GM12801 (cell line): Measurements from ENCODE around the gene EXOC6B.

Experiments used
- TF ChIP-seq, protein P1 (sequence below): IDR thresholded peaks from one replicate; pipeline ENCODE4 v1.5.1; 2011; ENCODE audit warnings: control low read depth; ENCODE audit not compliant: insufficient read length; ENCODE audit errors: extremely low read depth

The EXOC6B gene

DNA sequence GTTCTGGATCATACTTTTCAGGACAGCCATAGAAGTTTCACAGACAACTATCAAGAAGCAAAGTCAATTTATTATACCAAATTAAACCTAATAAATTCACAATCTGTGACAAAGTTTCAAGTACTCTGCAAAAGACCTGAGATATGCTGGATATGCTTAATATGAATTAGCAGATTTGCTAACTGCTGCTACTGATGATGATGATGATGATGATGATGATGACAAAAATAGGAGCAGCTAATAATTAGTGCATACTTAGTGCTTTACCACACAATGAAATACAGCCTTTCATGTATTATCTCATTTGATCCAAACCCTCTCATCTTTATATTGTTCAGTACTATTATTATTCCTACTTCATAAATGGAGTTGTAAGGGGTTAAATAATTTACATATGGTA lies 462.4 kb downstream of the EXOC6B start:
- TF ChIP-seq, protein P1, sequence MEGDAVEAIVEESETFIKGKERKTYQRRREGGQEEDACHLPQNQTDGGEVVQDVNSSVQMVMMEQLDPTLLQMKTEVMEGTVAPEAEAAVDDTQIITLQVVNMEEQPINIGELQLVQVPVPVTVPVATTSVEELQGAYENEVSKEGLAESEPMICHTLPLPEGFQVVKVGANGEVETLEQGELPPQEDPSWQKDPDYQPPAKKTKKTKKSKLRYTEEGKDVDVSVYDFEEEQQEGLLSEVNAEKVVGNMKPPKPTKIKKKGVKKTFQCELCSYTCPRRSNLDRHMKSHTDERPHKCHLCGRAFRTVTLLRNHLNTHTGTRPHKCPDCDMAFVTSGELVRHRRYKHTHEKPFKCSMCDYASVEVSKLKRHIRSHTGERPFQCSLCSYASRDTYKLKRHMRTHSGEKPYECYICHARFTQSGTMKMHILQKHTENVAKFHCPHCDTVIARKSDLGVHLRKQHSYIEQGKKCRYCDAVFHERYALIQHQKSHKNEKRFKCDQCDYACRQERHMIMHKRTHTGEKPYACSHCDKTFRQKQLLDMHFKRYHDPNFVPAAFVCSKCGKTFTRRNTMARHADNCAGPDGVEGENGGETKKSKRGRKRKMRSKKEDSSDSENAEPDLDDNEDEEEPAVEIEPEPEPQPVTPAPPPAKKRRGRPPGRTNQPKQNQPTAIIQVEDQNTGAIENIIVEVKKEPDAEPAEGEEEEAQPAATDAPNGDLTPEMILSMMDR = no peak

DNA sequence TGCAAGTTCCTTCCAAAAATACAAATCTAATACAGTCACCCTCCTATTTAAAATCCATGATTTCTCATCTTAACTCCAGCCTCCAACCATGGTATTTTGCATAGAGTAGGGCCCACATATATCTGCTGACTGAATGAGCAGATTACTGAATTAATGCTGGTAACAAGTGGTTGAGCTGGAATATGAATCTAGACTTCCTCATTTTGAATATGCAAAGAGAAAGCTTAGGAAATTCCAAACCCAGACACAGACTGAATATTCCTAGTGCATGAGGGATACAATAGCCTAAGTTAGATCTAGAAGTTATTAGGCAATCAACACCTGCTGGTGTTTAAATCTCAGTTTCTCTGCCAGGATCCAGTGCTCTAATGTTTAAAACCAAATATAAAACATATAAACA lies 463.1 kb downstream of the EXOC6B start:
- TF ChIP-seq, protein P1 = no peak

DNA sequence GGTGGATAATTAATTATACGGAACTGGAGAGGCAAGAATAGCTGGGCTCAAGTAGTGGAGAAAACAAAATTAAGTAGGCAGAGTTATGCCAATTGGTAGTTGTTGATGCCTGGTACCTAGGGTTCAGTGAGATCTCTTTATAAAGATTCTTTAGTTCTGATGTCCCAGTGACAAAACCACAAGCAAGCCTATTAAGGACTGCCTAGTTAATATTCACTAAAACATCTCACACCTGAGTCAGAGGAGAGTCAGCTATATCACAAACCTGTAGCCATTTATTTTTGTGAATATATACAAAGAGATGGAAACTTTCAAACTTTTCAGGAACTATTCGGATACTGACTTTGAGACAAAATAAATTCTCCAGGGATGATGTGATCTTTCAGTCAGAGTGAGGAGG lies 464.3 kb downstream of the EXOC6B start:
- TF ChIP-seq, protein P1 = no peak

DNA sequence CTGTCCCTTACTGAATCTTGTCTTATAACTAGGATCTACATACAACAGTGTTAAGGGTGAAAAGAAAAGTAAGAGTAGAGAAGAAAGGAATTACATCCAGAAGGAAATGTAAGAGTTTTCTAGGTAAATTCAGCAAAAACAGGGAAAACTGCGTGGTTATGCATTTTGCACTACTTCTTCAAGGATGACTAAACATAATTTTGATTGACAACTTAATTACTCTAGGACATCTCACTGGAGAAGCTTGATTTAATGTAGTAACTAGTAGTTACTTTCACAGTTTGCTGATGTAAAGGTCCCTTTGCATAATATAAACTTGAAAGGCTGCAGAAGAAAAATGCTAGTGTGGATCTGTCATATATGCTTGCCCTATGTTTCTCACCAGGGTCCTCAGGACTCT lies 464.8 kb downstream of the EXOC6B start:
- TF ChIP-seq, protein P1 = no peak

DNA sequence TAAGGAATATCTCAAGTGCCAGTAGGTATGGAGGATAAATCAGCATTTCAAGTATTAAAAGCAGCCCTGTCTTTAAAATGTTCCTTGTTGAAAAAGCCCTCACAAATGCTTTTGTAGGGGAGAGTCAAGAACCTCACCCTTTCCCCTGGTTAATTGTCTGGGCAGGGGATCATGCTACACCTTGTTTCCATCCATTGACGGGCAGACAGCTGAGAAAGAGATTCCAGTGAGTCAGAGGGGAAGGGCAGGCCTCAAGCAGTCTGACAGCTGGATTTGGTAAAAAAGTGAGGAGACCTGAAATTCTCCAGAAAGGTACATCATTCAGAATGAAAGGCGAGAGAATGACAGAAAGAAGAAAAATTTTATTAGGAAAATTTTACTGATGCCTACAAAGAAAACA lies 475.0 kb downstream of the EXOC6B start:
- TF ChIP-seq, protein P1 = no peak

DNA sequence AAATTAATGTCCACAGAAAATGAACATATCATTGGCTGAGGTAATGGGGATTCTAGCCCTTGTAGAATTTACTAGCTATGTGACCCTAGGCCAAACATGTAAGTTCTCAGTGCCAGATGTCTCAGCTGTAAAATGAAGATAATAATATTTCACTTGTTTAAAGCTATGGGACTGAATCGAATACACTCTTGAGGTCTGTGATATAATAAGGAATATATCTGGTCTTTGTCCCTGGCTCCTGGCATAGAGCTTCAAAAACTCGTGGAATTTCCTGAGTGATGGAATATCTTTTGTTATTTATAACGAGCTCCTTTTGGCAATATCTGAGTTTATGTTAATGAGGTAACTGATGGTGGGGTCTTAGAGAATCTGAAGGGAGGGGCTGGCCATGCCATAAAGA lies 476.8 kb downstream of the EXOC6B start:
- TF ChIP-seq, protein P1 = no peak

DNA sequence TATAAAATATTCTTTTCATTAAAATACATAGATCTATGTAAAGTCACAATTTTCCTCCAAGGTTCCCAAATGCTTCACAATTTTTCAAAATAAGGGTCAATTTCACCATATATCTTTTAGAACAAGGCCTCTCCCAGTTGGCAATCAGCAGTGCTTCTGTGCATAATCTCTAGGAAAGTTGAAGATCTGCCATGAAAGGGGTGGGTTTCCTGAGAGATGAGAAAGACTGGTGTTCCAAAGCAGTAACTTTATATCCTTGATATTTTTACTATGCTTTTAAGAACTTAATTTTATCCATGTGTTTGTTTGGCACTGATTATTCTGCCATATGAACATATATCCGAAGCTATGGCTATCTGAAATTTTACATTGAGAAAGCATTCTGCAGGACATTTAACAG lies 478.8 kb downstream of the EXOC6B start:
- TF ChIP-seq, protein P1 = no peak

DNA sequence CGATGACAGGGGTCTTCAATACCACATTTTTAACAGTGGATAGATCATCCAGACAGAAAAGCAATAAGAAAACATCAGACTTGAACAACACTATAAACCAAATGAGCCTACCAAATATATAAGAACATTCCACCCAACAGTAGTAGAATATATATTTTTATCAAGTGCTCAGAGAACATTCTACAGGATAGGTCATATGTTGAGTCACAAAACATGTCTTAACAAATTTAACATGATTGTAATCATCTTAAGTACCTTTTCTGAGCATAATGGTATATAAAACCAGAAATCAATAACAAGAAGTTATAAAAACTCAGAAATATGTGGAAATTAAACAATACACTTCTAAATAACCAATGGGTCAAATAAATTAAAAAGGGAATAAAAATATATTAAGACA lies 484.2 kb downstream of the EXOC6B start:
- TF ChIP-seq, protein P1 = no peak
